G401 (cell line): Measurements from ENCODE around the gene CD14. TPM values are rescaled to one million over a fixed set of nuclear protein-coding genes. Genes with fewer than 3 reads are reported as not detected.
"Not testable (repeated sequence)": the region's sequence is repeated elsewhere in the genome, so short reads cannot be mapped to it uniquely, and the experiment has no call there.

Source experiments
- DNase-seq: peaks from one replicate; pipeline ENCODE4 v3.0.0-alpha.2; 2015; ENCODE audit warnings: low spot score
- in situ Hi-C: cut with HindIII; loops from 2 replicates; pipeline ENCODE4 v1.10.0; 2016; ENCODE audit warnings: low sequenced_read_pairs, mixed read lengths
- total RNA-seq: library from RNA; depleted of rRNA; stranded (reverse); fragments of >200 nt; shearing (Covaris generic); gene quantifications from 2 replicates; pipeline ENCODE4 v1.2.3, GENCODE V29; 2014; rRNA removed

CD14 gene
- total RNA-seq, 1 experiment from 2014 or later: not detected

DNA sequence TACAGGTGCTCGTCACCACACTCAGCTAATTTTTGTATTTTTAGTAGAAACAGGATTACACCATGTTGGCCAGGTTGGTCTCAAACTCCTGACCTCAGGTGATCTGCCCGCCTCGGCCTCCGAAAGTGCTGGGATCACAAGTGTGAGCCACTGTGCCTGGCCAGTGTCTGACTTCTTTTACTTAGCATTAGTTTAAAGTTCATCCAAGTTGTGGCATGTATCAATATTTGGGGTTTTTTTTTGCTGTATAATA is 29.6 kb downstream of the CD14 start:
- in situ Hi-C loops, DNase-seq: not testable (repeated sequence)

DNA sequence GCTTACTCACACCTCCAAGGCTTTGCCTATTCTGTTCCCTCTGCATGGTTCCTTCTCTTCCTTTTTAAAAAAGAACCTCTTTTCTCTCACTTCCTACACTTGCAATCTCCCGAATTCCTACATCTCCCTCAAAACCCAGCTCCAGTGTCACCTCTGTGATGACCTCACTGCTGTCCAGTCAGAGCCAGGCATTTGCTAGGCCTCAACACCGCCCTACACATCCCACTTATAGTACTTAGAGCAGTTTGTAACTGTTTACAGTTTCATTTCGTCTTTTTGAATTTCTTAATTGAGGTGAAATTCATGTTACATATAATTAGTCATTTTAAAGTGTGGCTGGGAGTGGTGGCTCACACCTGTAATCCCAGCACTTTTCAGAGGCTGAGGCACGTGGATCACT is 30.8 kb downstream of the CD14 start:
- DNase-seq: no peak
- in situ Hi-C loops: no loop called here

DNA sequence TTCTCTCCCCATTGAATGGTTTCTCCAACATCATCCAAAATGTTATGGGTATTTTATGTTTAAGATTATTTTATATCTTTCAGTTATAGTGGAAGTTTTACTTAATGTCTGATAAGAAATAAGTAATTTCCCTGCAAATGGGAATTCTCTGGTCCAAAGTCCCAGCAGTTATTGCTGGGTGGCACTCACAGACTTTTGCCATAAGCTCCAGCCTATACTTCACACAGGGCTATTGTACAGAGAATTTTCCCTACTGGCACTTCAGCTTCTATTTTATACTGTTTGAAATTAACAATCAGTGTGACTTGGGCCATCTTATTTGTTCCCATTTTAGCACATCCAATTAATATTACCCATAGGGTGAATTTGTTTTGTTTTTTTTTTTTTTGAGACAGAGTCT is 32.9 kb downstream of the CD14 start:
- in situ Hi-C loops: no loop called here
- DNase-seq: no peak

DNA sequence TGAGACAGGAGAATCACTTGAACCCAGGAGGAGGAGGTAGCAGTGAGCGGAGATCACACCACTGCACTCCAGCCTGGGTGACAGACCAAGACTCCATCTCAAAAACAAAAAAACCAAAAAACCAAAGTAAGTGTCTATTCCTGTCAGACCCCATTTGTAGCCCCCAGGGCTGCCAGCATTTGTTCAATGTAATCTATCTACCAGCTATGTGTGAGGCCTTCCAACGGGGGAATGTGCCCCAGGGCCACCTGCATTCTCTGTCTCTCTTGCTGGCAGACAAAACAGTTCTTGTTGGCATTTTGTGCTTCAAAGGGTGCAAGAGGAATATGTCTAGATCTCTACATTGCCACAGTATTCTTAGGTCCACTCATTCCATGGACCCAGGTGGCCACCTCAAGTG is 34.1 kb downstream of the CD14 start:
- DNase-seq: no peak
- in situ Hi-C loops: no loop called here

DNA sequence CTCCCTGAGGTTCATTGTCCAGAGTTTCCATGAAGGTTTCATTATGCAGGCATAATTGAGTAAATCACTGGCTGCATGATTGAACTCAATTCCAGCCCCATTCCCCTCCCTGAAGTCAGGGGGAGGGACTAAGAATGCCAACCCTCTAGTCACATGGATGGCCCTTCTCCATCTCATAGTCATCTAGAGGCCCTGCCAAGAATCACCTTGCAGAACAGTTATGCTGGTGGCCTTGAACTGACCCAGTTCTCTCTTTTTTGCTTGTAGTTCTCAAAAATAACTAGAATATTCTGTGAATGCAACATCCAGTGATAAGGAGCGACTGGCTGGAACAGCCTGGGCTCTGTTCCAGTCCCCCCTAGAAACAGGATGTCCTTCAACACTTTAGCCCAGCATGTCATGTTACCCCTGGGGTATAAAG is 36.6 kb downstream of the CD14 start:
- in situ Hi-C loops: no loop called here
- peak; percentile 29 for DNase-seq

DNA sequence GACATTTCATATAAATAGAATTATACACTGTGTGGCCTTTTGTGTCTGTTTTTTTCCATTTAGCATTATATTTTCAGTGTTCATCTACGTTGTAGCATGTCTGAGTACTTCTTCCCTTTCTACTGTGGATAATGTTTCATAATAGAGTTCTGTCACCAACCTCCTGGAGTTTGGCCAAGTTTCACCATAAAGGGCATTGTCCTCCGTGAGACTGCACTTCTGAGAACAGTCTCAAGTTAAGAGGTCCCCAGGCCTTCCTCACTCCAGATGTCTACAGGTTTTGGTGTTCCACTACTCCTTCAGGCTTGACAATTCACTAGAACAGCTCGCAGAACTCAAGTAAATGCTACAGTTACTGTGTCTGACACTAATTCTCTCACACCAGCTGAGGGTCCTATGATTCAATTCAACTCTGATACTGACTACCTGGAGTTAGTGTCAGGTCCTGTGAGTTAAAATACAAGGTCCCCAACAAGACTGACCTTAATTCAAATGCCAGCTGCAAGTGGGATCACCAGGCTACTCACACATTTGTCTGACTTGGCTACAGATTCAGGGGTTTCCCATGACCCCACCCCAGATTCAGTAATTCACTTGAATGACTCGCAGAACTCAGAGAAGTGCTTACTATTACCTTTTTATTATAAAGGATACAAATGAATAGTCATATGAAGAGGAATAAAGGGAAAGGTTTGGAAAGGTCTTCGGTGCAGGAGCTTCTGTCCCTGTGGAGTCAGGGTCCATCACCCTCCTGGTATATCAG is 37.3 kb downstream of the CD14 start:
- DNase-seq: no peak
- in situ Hi-C loops: no loop called here

DNA sequence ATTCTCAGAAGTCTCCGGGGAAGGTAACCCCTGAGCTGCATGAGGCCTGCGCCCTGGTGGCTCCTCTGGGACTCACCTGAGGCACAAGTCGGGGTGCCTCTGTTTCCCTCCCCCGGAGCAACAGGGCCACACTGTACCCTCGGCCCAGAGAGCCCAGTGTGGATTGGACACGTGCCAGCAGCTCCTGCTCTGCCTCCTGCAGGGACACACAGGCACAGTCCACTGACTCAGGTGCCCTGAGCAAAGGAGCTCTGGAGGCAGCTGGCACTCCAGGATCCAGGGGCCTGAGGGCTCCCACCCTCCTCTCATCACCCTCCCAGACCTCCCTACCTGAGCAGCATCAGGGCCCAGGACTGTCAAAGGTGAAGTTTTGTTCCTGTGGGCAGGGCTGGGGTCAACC is 38.8 kb downstream of the CD14 start:
- no peak for DNase-seq
- in situ Hi-C loops: no loop called here

DNA sequence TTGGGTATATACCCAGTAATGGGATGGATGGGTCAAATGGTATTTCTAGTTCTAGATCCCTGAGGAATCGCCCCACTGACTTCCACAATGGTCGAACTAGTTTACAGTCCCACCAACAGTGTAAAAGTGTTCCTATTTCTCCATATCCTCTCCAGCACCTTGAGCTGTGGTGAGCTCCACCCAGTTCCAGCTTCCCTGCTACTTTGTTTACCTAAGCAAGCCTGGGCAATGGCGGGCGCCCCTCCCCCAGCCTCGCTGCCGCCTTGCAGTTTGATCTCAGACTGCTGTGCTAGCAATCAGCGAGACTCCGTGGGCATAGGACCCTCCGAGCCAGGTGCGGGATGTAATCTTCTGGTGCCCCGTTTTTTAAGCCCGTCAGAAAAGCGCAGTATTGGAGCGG is 39.9 kb downstream of the CD14 start:
- DNase-seq, in situ Hi-C loops: not testable (repeated sequence)

DNA sequence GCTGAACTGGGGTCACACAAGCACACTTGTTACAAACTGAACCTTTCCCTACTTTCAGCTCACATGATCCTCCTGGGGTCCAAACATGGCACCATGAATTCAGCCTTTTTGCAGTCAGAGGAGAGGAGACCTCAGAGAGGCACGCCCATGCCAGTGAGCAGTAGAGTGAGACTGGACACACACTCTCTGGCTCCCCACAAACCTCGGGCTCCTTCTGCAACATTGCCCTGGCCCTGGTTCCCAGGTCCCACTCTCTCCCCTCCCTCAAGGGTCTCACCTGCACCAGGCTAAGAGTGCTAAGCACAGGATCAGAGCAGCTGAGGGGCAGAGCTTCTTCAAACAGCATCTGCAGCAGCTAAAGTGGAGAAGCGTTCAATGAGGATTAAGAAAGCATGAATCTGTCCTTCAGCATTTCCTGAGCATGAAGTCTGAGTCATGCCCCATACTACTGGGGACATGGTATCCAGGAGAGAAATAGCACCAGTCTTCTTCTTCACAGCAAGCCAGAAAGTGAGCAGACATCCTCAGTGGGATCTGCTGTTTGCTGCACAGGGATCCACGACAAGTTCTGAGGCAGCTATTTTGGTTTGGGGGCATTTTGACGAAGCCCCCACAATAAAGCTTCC is 41.1 kb downstream of the CD14 start:
- no peak for DNase-seq
- in situ Hi-C loops: no loop called here

DNA sequence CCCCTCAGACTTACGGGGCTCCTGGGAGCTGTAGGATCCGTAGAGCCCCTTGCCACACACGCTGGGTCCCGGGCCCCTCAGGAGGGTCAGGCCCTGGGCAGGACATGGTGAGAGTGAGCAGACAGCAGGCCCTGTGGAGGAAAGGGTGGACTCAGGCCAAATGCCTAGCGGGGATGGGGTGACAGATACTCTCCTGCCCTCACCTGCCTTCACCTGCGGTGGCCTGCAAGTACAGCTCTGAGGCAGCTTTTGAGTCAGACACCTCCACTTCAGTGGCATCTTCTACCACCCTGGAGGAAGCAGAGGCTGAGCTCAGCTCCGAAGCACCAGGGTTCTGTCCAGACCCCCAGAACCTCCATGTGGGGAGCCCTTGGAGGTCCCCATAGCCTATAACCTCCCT is 42.1 kb downstream of the CD14 start:
- DNase-seq: no peak
- in situ Hi-C loops: no loop called here

DNA sequence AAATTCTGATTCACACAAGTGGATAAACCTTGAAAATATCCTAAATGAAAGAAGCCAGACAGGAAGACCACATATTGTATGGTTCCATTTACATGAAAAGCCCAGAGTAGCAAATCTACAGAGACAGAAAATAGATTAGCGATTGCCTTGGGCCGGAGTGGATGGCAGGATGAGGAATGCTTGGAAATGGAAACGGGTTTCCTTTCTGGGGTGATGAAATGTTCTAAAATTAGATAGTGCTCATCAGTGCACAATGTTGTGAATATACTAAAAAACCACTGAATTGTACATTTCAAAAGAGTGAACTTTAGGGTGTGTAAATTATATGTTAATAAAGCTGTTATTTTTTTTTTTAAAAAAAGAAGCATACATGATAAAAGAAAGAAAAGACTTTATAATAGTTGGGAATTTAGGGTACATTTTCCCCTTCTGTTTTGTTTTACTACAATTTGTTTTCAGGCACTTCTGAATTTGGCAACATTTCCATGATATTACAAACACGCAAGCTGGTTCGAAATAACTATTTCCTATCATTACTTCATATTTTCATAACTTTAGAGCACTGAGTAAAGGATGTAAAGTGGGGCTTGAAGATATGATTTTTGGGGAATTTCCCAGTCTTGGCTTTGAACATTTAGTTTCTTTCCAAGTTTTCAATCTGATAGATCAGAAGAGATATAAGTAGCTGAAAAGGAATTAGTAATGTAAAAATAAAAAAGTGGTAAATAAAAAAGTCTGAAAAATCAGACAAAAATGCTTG is 44.5 kb downstream of the CD14 start:
- in situ Hi-C loops: no loop called here

DNA sequence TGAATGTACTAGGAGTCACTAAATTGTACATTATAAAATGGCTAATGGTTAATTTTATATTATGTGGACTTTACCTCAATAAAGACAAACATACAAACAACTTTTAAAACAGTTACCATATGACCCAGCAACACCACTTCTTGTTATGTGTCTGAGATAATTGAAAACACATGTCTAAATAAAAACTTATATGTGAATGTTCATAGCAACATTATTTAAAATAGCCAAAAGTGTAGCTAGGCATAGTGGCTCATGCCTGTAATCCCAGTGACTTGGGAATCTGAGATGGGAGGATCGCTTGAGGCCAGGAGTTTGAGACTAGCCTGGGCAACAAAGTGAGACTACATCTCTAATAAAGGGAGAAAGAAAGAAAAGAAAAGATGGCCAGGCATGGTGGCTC is 45.5 kb downstream of the CD14 start:
- in situ Hi-C loops: no loop called here
- no peak for DNase-seq

More for the DNA sequence above, 44.5 kb downstream of the CD14 start:
- DNase-seq: no peak

Other genes with a start within 250 kb of the CD14 start
- gene ANKHD1, start 231.3 kb downstream of the CD14 start, total RNA-seq: 47.9 and 69.4 TPM in 2 replicates
- 1.3 TPM in 1 of 2 replicates, not detected in the other for gene EIF4EBP3, start 85.5 kb downstream of the CD14 start, total RNA-seq
- gene SRA1, start 75.7 kb downstream of the CD14 start, total RNA-seq: 50.9 and 53.8 TPM in 2 replicates
- 11.6 and 27.4 TPM in 2 replicates for gene APBB3, start 68.6 kb downstream of the CD14 start, total RNA-seq
- gene SLC35A4, start 68.3 kb downstream of the CD14 start, total RNA-seq: 24.4 and 44.6 TPM in 2 replicates
- 11.0 and 35.3 TPM in 2 replicates for gene TMCO6, start 6.3 kb upstream of the CD14 start, total RNA-seq
- gene NDUFA2, start 14.5 kb upstream of the CD14 start, total RNA-seq: 75.7 and 84.8 TPM in 2 replicates
- gene IK, start 14.7 kb upstream of the CD14 start, total RNA-seq: 20.7 and 34.3 TPM in 2 replicates
- 19.3 and 27.2 TPM in 2 replicates for gene WDR55, start 31.7 kb upstream of the CD14 start, total RNA-seq
- gene DND1, start 40.4 kb upstream of the CD14 start, total RNA-seq: not detected in 2 replicates
- 76.3 and 80.6 TPM in 2 replicates for gene HARS1, start 58.2 kb upstream of the CD14 start, total RNA-seq
- 20.9 and 30.0 TPM in 2 replicates for gene HARS2, start 58.3 kb upstream of the CD14 start, total RNA-seq
- gene ZMAT2, start 67.3 kb upstream of the CD14 start, total RNA-seq: 34.1 and 43.1 TPM in 2 replicates
- gene PCDHA1, start 153.0 kb upstream of the CD14 start, total RNA-seq: 0.03 TPM in 1 of 2 replicates, not detected in the other
- gene PCDHA2, start 161.7 kb upstream of the CD14 start, total RNA-seq: not detected in 2 replicates
- gene PCDHA3, start 167.9 kb upstream of the CD14 start, total RNA-seq: not detected in 2 replicates
- gene PCDHA4, start 173.9 kb upstream of the CD14 start, total RNA-seq: 4.2 and 5.4 TPM in 2 replicates
- gene PCDHA5, start 188.4 kb upstream of the CD14 start, total RNA-seq: under 0.01 and 0.31 TPM in 2 replicates
- not detected in 2 replicates for gene PCDHA6, start 194.8 kb upstream of the CD14 start, total RNA-seq
- gene PCDHA7, start 201.1 kb upstream of the CD14 start, total RNA-seq: 0.43 TPM in 1 of 2 replicates, not detected in the other
- gene PCDHA8, start 208.0 kb upstream of the CD14 start, total RNA-seq: 0.03 TPM in 1 of 2 replicates, not detected in the other
- not detected in 2 replicates for gene PCDHA9, start 215.2 kb upstream of the CD14 start, total RNA-seq
- under 0.01 and 0.06 TPM in 2 replicates for gene PCDHA10, start 222.7 kb upstream of the CD14 start, total RNA-seq
- gene PCDHA11, start 235.8 kb upstream of the CD14 start, total RNA-seq: 6.6 and 7.1 TPM in 2 replicates
- gene PCDHA12, start 242.1 kb upstream of the CD14 start, total RNA-seq: 3.0 and 8.2 TPM in 2 replicates
- 0.54 and 0.86 TPM in 2 replicates for gene PCDHA13, start 248.9 kb upstream of the CD14 start, total RNA-seq